GM21619 (cell line): ENCODE data around the gene VPS35L.
"Not testable (repeated sequence)": the region's sequence is repeated elsewhere in the genome, so short reads cannot be mapped to it uniquely, and the experiment has no call there.

ENCODE experiments used
- ATAC-seq: cut with Tn5 transposase; IDR thresholded peaks from one replicate; pipeline ENCODE4 v1.9.1; 2021; ENCODE audit not compliant: unreplicated experiment

VPS35L gene

DNA sequence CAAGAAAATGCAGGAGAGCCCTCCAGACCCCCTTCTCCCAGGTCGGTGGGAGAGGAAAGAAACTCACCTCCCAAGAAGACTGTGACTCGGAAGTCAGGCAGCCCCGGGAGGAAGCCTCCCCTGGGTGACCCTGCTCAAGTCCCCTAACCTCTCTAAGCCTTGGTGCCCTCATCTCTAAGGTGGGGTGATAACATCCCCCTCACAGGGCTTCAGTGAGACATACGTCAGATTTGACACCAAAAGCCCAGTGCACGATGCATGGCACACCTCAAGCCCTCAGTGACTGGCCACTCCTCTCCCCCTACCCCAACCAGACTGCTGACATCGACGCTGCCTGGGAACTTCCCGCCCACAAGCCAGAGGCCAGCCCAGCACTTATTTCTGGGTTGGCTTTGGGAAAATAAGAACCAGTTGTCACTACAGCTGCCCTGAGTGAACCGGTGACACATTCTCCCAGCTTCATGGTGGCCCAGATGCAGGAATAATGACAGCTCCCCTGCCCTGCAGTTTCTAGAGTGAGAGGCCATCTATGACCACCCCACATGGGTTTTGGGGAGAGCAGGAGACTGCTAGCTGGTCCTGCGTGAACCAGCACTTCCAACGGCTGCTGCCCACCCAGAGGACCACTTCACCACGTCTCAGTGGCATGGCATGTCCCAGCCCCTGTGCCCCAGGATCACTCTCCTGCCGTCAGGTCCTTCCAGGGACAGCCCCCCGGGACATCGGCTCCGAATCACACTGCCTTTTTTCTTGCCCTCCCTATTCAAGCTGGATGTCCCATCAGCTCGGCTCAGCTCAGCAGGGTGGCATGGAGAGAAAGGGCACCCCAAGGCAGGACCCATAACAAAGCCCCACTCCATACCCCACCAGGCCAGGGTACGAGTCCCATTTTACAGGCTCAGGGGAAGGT, 153.0 kb downstream of the VPS35L start:
- ATAC-seq = no peak

DNA sequence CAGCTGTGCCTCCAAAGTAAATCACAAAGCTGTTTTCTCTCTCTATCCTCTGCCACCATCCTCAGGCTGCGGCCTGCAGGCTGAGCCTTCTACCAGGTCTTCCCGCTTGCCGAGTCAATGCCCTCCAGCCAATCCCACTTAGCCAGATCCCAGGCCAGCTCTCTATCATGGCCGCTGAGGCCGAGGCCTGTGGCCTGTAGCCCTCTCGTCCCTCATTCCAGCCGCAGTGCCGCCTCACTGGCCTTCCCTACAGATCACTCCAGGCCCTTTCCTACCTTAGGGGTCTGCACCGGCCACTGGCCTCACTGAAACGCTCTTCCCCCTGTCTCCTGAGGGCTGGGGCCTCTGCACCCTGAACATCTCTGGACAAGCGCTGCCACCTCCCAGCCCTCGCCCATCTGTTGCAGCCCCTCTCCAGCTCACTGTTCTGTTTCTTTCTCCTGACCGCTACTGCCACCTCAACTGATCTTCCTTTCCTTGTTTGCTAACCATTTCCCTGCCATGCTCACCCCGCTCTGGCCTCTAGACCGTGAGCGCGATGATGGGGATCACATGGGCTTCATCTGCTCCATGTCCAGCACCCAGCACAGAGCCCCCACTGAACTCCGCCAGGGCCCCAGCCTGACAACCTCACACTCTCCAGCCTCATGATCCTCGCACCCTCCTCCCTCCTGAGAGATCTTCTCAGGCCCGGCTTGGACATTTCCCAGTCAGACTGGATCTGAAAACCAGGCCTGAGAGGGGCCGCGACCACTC, 154.1 kb downstream of the VPS35L start:
- no peak for ATAC-seq

DNA sequence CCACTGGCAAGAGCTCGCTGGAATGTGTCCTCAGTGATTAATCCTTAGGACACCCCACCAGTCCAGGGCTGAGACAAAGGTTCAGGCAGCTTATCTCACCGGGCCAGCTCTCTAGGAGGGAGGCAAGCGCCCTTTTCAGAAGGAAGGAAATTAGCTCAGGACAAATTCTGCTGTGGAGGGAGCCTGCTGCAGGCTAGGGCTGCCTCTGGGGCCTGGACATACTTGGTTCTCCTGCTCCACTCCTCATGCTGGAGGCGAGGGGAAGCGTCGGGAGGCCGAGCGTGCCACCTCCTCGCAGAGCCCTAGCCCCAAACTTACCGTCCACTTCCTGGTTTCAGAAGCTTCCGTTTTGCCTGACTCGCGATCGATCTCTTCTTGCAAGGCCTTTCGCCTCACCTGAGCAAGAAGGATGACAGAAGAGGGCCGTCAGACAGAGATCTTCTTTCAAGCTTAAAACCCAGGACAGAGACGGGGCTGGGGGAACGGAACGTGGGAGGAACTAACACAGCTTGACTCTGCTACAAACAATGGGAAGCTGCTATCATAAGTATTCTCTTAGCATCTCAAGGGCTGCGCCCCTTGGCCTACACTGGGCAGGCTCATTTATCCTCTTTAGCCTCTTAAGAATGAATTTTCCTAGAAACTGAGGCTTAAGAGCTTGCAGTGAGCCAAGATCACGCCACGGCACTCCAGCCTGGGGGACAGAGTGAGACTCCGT, 154.8 kb downstream of the VPS35L start:
- no peak for ATAC-seq

DNA sequence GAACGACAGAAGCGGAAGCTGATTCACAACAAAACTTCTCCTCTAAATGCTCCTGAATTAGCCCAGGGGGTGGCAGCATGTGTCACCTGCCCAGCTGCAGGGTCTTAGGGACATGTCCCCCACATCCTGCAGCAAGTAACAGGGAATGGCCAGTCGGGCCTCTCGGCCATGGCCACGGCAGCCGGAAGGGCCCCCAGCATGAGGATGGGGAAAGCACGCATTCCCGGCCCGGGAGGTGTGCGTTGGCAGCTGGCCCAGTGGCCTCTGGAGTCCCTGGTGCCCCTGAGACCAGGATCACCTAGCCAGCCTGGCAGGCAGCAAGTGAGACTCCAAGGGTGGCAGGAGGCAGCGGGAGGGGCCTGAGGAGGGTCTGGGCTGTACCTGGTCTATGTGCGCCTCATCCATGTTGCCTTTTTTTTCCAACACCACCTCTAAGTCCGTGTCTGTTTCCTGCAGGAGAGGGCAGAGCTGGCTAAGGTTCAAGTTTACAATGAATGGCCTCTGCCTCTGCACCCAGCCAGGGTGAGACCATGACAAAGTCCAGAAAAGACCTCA, 155.6 kb downstream of the VPS35L start:
- ATAC-seq = no peak

DNA sequence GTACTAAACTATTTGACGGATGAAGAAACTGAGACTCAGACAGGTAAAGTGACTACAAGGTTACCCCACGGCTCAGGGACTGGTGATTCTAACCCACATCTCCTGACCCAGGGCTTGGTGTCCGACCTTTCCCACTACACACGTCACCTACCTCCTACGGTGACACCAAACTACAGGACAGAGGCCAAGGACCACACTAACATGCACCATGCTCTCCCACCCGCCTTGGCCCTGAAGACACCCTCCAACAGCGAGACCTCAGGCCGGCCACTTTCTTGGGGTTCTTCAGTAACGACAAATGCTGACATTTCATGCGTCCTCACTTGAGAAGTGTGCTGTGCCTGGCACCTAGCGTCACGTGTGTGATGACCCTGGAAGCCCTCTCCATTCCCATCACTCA, 156.1 kb downstream of the VPS35L start:
- ATAC-seq = no peak

DNA sequence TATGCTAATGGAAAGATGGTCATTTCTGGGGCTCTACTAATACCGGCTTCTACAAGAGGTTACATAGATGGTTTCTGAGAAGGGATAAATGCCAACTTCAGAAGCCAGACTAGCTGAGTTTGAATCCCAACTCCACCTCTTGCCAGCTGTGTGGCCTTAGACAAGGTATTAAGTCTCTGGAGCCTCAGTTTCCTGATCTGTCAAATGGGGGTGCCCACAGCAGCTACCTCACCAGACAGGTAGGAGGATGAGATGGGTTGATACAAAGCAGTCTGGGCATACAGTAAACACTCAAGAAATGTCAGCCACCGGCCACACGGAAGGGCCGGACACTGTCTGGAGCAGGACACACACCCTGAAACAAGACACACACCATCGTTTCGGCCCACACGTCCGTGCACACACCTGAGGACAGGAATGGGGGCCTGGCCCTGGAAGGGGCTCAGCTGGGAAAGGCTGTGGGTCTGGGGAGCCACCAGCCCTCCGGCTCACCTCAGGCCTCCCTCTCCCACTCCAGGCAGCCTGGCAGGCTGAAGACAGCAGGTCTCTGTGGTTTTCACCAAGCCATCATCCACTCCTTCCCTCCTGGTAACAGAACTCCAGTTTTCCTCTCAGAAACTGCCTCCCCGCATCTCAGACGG, 157.0 kb downstream of the VPS35L start:
- ATAC-seq = no peak

DNA sequence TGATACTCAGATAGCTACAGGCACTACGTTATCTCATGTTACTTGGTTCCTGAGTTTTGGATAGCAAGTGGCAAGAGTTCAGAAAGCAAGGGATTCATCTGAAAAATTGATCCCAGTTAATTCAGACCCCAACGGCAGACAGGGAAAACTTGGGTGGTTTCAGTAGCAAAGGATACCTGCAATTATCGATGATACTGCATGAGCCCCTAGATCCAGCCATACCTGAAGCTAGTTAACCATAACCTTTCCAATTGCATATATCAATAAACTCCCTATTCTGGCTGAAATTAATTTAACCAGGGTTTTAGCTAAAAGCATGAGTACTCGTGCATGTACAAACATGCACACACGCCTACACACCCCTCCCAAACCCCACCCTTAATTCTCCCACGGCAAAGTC, 158.2 kb downstream of the VPS35L start:
- no peak for ATAC-seq

DNA sequence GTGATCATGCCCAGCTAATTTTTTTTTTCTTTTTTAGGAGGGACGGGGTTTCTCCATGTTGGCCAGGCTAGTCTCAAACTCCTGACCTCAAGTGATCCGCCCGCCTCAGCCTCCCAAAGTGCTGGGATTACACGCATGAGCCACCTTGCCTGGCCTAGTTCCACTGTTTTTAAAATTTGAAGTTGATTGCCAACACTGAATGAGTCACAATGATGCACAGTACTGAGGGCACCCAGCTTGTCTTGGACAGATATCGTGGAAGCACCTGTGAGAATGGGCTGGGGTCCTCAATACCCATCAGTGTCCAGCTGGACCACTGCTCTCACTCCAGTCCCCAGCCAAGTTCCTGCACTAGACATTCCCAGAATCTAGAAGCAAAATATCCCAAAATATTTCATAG, 160.1 kb downstream of the VPS35L start:
- ATAC-seq = no peak

DNA sequence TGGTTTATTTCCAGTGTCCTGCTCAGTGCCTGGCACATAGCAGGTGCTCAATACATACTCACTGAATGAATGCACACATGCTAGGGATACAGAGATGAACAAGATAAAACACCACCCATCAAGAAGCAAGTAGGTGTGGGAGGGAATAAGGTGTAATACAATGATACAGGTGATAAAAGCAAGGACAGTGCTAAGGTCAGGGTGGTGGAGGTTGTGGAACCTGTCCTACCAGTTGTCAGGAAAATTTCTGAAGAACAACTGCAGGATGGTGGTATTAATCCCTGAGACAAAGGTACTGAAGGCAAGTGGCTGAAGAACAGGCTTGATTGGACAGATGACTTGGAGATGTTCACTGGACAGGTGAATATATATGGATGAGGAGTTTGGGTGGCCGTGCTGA, 160.7 kb downstream of the VPS35L start:
- no peak for ATAC-seq

DNA sequence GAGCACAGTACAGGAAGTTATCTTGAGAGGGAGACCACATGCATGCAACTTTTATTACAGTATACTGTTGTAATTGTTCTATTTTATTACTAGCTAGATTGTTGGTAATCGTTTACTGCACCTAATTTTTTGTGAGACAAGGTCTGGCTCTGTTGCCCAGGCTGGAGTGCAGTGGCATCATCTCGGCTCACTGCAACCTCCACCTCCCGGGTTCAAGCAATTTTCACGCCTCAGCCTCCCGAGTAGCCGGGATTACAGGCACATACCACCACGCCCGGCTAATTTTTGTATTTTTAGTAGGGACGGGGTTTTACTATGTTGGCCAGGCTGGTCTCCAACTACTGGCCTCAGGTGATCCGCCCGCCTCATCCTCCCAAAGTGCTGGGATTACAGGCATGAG, 161.2 kb downstream of the VPS35L start:
- ATAC-seq = not testable (repeated sequence)

DNA sequence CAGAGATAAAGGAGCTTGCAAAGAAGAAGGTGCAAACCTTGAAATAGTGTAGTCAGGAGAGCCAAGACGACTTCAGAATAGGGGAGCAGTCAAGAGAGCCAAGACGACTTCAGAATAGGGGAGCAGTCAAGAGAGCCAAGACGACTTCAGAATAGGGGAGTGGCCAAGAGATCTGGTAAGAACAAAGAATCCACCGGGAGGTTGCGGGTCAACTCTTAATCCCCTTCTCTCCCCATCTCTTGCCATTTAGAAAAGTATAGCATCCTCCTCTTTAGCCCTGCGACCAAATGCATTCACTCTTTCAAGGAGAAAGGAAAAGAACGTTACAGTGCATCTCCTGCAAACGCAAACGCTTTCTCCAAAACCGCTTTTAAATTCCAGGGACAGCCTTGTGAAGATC, 161.8 kb downstream of the VPS35L start:
- no peak for ATAC-seq

DNA sequence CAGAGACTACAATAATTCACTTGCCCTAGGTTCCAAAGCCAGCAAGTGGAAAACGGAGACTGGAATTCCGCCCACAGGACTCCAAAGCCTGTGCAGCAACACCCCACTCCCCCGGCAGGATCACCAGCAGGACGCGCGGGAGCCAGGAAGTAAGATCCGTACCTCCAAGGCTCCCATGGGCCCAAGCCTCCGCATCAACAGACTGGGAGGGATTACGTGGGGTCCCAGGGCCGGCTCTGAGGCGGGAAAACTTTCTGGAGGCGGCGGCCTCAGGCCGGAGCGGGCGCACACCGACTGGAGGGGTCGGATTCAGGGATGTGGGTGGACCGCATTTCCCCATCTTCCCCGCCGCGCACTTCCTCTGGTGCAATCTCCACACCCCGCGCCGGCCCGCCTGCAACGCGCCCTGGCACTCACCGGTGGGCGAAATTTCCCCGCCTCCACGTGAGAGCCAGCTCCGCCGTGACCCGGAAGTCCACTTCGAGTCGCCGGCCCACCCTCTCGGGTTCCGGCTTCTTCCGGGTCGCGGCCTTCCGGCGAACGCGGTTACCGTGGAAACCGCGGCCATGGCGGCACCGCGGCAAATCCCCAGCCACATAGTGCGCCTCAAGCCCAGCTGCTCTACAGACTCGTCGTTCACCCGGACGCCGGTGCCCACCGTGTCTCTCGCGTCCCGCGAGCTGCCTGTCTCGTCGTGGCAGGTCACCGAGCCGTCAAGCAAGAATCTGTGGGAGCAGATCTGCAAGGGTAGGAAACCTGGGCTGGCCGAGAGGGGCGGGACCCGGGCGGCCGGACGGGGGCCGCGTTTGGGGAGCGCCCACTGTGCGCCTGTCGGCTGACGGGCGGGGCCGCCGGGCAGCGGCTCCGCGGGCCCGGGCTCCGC, 162.5 kb downstream of the VPS35L start, which contains the start of the genes IQCK and KNOP1:
Gene IQCK, plus strand, starts transcription at position 531 of the 883 bp plus-strand sequence. Its CDS starts 36 bp downstream, at position 567.
Gene KNOP1, minus strand, starts transcription at position 487 of the 883 bp plus-strand sequence. CDS start 3,192 bp downstream, outside the sequence.
- ATAC-seq = peak; percentile 95

DNA sequence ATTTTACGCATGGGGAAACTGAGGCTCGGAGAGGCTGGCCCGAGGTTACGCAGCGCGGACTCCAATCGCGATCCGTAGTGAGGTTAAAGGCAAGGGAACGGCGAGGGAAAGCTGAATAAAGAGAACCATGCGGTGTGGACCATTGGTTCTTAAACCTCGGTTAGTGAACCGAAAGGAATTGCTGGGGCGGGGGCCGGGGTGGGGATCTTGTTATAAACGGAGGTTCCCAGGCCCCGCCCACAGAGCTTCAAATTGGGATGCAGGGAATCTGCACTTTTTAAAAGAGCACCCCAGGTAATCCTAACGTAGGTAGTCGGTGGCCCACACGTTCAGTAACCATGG, 163.1 kb downstream of the VPS35L start:
- ATAC-seq = no peak

DNA sequence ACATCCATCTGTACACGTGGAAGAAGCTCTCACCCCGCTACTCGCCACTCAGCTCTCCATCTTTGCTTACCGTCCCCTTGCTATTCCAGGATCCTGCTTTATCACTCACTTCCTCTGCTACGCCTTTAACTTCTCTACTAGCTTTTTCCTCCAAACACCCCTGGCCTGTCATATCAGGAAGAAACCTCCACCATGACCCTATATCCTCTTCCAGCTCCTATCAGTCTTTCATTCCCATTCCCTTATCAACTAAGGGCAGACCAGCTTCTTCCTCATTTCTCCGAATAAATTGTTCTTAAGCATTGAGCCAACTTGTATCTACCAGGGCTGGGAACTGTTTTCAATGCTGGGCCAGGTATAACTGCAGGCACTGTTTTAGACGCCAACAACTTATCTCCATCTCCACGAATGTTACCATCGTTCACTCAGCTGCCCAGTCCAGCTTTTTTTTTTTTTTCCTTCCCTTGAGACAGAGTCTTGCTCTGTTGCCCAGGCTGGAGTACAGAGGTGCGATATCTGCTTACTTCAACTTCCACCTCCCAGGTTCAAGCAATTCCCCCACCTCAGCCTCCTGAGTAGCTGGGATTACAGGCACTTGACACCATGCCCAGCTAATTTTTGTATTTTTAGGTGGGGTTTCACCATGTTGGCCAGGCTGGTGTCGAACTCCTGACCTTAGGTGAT, 166.9 kb downstream of the VPS35L start:
- no peak for ATAC-seq

DNA sequence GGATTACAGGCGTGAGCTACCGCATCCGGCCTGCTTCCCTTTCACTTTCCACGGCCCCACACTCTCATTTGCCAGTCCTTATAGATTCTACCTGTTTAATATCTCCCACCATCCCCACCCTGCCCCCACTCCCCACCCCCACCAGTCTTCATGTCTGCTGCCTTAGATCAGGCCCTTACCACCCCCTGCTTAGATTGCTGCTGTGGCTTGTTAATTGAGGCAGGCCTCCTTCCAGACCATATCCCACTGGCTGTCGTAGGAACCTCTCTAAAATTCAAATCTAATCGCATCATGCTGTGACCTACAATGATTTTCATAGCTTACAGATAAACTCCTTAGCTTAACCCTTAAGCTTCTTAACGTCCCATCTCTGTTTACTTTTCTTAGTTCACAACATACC, 167.5 kb downstream of the VPS35L start:
- no peak for ATAC-seq

DNA sequence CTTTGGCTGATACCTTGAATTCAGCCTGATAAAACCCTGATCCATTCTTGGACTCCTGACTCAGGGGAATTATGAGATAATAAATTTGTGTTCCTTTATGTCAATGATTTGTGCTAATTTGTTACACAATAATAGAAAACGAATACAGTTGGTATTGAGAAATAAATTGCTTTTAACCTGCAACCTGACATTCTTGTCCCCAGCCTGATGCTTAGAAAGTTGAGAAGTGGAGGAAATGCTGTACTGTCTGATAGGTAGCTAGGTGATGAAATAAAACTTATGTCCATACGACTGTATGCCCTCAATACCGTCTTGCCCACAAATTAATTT, 173.1 kb downstream of the VPS35L start:
- ATAC-seq = no peak

DNA sequence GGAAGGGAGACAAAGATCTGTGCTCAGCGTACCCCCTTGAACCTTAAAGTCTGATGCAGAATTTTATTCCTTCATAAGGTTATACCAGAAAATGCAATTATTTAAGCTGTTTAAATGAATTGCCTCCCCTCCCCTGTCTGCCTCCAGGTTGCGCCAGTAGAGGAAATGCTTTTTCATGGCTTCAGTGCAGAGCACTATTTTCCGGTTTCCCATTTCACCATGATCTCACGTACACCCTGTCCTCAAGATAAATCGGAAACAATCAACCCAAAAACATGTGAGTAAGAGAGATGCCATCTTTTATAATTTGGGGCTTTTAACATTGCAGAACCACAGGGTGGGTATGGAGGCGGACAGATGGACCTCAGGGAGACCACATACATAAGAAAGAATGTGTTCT, 178.0 kb downstream of the VPS35L start:
- ATAC-seq = no peak

DNA sequence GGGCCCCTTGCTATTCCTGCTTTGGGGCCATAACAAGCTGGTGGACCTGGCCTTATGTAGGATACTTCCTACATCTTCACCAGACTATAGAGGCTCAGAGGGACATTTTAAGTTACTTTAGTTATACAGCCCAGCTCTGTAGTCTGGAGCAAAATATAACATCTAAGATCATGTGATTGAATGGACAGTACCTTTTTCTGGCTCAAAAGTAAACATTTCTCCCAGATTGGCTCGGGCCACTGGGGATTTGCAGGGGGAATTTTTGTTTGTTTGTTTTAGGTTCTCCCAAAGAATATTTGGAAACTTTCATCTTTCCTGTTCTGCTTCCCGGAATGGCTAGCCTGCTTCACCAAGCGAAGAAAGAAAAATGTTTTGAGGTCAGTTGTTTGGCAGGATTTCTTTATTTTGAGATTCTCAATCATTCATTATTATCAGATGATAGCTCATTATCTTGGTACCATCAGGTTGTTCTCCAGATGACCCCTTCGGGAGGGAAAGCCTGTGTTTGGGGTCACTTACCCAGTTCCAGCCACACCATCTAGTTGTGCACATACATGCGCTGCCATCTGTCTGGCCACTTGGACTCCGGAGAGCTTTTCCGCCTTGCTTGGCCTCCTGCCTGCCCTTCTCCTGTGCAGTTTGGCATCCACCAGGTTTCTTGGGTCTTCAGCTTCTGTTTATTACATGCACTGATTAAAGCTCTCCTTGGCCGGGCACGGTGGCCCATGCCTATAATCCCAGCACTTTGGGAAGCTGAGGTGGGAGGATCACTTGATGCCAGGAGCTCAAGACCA, 179.8 kb downstream of the VPS35L start:
- ATAC-seq = no peak
